Fibroblast of lung (primary cell): Measurements from ENCODE around the gene MAK.

Experiments
- EZH2 ChIP-seq: IDR thresholded peaks from 2 replicates; pipeline ENCODE4 v1.5.1; 2012; ENCODE audit warnings: low read length, control low read depth, mild to moderate bottlenecking; ENCODE audit errors: missing control alignments
- TF ChIP-seq, protein P1 (sequence below), 2 donors: IDR thresholded peaks in 1 of 2; conservative IDR thresholded peaks in 1 of 2; 1 replicate in 1 of 2; 2 replicates in 1 of 2; pipeline ENCODE4 v1.5.1; 2011 to 2012; ENCODE audit warnings: low read length in 2 of 2, control low read depth in 1 of 2, inconsistent platforms in 1 of 2, low read depth in 1 of 2, mild to moderate bottlenecking in 1 of 2

DNA sequence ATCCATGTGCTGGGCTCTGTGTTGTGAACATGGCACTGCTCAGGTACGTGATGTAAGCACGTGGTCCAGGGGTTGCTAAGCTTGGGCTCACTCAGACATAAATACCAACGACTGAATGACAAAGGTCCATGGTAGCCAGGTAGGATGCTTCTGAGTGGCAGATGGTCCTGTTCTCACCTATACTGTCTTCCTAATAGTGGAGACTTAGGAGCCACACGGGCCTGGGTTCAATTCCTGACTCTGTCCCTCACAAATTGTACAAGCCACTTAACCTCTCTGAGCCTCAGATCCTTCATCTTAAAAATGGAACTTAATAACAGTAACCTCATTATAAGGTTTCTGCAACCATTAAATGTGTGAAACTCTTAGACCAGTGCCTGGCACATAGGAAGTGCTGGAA lies 36.7 kb upstream of the MAK start:
- TF ChIP-seq, protein P1, sequence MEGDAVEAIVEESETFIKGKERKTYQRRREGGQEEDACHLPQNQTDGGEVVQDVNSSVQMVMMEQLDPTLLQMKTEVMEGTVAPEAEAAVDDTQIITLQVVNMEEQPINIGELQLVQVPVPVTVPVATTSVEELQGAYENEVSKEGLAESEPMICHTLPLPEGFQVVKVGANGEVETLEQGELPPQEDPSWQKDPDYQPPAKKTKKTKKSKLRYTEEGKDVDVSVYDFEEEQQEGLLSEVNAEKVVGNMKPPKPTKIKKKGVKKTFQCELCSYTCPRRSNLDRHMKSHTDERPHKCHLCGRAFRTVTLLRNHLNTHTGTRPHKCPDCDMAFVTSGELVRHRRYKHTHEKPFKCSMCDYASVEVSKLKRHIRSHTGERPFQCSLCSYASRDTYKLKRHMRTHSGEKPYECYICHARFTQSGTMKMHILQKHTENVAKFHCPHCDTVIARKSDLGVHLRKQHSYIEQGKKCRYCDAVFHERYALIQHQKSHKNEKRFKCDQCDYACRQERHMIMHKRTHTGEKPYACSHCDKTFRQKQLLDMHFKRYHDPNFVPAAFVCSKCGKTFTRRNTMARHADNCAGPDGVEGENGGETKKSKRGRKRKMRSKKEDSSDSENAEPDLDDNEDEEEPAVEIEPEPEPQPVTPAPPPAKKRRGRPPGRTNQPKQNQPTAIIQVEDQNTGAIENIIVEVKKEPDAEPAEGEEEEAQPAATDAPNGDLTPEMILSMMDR (conservative IDR thresholded peaks at IDR 0.05 in 1 of 2, IDR thresholded peaks at IDR 0.05 in 1 of 2; ENCODE audit: low read depth in 1 of 2, low read length in 2 of 2): no peak
- no peak for TF ChIP-seq EZH2
